GM19035 (cell line): ENCODE data around the gene KDM2A.
"Not testable (repeated sequence)": the region's sequence is repeated elsewhere in the genome, so short reads cannot be mapped to it uniquely, and the experiment has no call there.

Source experiments
- ATAC-seq: cut with Tn5 transposase; IDR thresholded peaks from one replicate; pipeline ENCODE4 v1.9.1; 2021; ENCODE audit not compliant: unreplicated experiment

KDM2A gene

DNA sequence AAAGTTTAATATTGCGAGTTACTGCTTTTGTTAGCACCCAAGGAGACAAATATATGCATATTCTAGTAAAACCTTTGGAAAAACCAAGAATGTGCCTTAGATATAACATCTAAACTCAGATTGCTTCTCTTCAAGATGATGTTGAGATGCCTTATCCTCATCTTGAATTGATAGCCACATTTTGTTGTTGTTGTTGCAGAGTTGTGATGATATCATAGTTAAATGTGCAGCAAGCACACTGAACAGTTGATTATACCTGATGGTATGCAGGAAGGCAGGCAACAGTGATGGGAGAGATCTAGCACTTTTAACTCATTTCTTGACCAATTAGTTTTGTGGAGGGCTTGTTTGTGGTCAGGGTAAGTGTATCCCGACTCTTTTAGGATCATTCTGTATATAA lies 48.0 kb downstream of the KDM2A start:
- no peak for ATAC-seq

DNA sequence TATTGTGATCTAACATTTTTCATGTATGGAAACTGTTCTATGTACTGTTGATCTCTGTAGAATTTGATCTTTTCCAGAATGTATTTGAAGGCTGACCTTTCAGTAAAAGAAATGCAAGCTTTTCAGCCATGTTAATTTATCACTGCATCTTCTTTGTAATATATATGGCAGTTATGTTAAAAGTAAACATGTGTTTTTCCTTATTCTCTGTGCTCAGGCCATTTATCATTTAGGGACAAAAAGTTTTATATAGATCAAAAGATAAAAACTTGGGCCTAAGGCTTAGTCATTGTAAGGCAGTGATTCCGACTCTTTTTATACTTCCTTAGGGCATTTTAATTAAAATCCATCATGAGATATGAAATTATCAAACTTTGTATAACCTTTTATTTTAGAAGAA lies 48.7 kb downstream of the KDM2A start:
- ATAC-seq = no peak

DNA sequence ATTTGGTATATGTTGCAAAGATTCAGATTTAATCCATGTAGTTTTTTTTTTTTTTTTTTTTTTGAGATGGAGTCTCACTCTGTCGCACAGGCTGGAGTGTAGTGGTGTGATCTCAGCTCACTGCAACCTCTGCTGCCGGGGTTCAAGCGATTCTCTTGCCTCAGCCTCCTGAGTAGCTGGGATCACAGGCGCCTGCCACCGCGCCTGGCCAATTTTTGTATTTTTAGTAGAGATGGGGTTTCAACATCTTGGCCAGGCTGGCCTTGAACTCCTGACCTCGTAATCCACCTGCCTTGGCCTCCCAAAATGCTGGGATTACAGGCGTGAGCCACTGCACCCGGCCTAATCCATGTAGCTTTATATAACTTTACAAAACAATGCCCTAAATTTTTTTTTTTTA lies 49.8 kb downstream of the KDM2A start:
- ATAC-seq = not testable (repeated sequence)

DNA sequence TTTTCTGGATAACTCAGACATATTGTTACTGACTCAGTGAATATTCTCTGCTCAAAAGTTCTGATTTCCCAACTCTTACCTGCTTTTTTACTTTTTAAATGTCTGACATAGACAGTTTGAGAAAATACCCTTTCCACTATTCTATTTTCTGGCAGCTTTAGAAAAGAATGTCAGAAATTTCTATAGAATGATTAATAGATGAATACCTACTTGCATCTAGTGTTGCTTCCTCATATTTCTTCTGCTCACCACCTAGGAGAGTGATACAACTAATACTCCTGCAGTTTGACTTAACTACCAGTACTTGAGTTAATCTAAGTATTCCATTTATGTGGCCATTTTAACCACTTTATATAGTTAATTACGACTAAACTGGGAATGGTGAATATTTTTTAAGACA lies 55.2 kb downstream of the KDM2A start:
- no peak for ATAC-seq

DNA sequence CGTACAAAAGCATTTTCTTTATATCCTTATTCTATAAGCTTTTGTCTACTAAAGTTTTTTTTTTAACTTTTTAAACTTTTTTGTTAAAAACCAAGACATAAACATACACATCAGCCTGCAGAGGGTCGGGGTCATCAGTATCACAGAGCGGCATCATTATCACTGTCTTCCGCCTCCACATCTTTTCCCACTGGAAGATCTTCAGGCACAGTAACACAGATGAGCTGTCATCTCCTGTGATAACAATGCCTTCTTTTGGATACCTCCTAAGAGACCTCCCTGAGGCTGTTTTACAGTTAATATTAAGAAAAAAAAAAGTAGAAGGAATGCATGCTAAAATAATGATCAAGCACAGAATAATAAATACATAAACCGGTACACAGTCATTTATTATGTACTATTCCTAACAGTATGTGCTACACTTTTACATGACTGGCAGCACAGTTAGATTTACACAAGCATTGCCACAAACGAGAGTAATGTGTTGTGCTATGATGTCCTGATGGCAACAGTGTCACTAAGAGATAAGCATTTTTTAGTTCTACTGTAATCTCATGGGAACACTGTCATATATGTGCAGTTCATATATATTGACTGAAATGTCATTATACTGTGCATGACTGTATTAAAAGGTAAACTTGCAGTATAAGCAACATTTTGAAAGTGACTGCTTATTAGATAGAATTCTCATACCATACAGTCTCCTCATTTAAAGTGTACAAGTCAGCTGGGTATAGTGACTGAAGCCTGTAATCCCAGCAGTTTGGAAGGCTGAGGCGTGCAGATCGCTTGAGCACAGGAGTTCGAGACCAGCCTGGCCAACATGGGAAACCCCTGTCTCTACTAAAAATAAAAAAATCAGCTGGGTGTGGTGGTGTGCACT lies 58.6 kb downstream of the KDM2A start:
- ATAC-seq = no peak

DNA sequence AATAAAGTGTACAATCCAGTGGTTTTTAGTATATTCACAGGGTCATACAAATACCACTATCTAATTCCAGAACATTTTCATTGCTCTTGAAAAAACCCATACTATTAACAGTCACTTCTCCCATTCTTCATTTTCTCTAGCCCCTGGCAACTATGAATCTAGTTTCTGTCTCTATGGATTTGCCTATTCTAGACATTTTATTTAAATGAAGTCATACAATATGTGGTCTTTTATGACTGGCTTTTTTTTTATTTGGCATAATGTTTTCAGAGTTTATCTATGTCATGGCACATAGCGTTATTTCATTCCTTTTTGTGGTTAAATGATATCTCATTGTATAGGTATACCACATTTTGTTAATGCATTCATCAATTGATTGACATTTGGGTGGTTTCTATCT lies 59.4 kb downstream of the KDM2A start:
- ATAC-seq = no peak

DNA sequence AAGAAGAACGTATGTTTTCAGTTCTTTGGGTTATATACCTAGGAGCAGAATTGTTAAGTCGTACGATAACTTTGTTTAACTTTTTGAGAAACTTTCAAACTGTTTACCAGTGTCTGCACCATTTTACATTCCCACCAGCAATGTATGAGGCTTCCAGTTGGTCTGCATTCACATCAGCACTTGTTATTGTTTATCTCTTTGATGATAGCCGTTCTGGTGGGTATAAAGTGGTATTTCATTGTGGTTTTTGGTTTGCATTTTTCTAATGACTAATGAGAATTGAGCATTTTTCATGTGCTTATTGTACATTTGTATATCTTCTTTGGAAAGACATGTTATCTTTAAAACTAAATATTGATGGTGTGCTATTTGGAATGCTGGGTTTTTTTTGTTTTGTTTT lies 59.8 kb downstream of the KDM2A start:
- ATAC-seq = no peak

DNA sequence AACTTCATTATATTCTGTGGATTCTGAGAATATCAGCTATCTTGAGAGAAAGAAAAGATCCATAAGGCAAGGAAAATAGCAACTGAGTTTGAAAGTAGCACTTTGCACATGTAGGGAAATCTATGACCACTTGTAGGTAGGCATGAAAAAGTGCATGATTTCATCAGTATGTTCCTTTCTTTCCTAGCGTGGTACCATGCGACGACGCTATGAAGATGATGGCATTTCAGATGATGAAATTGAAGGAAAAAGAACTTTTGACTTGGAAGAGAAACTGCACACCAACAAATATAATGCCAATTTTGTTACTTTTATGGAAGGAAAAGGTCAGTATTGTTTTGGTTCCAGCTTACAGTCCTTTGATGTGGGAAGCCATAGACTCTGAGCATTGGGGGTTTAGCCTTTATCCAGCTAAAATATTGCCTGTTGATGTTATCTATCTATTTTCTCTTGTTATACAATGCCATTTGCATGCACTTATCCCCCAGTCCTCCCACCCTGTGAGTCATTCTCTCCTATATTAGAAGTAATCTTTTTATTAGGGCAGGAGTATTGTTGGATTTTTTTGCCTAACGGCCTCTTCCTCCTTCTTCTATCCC lies 60.9 kb downstream of the KDM2A start:
- no peak for ATAC-seq

DNA sequence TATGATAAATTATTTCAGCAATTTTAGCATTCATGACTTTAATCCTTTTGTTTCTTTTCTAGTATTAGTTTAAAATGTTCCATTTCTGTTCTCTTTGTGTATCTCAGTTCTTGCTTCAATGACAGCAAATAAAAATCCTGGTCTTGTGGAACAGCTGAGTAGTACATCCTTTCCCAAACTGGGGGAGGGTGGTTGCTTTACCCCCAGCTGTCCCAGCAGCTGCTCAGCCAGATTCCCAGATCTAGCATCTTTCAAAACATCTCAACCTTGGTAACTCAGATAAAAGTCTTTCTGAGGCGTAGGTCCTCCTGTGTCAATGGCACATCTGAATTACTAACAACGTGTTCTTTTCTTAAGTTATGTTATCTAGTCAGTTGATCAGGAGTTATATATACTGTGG lies 75.0 kb downstream of the KDM2A start:
- no peak for ATAC-seq

DNA sequence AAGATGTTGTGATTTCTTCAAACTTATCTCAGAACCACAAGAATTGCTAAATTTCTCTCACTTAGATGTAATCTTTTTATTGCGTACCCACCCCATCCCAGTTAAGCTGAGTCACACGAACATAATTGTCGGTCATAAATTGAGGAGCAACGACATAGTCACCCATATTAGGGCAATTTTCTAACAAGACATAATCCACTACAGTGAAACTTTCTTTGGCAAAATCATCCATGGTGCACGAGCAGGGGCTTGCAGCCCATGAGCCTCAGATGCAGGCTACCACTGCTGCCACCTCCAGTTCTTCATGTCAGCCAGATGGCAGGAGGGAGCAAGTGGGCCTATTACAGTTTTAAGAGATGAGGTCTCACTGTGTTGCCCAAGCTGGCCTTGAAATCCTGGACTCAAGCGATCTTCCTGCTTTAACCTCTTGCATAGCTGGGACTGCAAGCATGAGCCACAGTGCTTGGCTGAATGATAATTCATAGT lies 77.0 kb downstream of the KDM2A start:
- no peak for ATAC-seq

DNA sequence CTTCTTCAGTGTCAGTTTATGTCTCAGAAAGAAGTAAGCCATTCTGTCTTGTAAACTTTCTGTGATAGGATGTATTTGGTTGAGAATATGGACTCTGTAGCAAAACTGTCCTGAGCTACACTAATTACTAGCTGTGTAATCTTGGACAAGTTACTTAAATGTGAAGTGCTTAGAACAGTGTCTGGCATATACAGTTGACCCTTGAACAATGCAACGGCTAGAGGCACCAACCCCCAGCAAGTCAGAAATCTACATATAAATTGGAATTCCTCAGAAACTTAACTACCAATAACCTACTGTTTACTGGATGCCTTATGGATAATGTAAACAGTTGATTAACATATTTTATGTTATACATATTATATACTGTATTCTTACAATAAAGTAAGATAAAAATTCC lies 78.5 kb downstream of the KDM2A start:
- no peak for ATAC-seq

DNA sequence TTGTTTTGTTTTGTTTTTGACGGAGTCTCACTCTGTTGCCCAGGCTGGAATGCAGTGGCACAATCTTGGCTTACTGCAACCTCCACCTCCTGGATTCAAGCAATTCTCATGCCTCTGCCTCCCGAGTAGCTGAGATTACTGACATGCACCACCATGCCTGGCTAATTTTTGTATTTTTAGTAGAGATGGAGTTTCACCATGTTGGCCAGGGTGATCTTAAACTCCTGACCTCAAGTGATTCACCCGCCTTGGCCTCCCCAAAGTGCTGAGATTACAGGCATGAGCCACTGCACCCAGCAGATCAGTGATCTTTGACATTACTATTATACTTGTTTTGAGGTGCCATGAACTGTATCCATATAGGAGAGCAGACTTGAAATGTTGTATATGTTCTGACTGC lies 79.7 kb downstream of the KDM2A start:
- ATAC-seq = not testable (repeated sequence)

DNA sequence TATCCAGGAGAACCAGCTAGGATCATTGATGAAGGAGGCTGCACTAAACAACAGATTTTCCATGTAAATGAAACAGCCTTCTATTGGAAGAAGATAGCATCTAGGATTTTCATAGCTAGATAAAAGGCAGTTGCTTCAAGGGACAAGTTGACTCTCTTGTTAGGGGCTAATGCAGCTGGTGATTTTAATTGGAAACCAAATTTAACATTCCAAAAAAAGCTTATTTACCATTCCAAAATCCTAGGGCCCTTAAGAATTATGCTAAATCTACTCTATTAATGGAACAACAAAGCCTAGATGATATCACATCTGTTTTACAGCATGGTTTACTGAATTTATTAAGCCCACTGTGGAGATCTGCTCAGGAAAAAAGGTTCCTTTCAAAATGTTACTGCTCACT lies 80.7 kb downstream of the KDM2A start:
- no peak for ATAC-seq

DNA sequence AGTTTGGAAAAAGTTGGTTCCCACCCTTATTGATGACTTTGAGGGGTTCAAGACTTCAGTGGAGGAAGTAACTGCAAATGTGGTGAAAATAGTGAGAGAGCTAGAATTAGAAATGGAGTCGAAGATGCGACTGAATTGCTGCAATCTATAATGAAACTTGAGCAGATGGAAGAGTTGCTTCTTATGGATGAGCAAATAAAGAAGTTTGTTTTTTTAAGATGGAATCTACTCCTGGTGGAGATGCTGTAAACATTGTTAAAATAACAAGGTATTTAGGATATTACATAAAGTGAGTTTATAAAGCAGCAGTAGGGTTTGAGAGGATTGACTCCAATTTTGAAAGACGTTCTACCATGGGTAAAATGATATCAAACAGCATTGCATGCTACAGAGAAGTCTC lies 83.0 kb downstream of the KDM2A start:
- ATAC-seq = no peak

DNA sequence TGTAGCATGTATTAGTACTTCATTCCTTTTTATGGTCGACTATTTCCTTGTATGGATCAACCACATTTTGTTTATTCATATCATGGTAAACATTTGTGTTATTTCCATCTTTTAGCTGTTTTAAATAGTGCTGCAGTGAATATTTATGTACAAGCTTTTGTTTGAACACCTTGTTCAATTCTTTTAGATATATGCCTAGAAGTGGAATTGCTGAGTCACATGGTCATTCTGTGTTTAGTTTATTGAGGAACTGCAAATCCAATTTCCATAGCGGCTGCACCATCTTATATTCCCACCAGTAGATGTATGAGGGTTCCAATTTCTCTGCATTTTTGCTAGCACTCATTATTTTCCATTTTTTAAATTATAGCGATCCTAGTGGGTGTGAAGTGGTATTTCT lies 85.8 kb downstream of the KDM2A start:
- ATAC-seq = no peak

DNA sequence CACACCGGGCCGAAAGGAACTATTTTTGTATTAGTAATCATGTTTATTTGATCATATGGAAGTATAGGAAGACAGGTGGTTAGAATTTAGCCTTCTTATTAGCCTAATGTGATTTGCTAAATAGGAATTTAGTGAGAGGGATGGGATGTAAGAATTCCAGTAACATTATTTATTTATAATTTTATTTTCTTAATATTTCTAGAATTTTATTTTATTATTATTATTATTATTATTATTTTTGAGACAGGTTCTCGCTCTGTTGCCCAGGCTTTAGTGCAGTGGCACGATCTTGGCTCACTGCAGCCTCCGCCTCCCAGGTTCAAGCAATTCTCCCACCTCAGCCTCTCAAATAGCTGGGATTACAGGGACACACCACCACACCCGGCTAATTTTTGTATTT lies 90.2 kb downstream of the KDM2A start:
- not testable (repeated sequence) for ATAC-seq

DNA sequence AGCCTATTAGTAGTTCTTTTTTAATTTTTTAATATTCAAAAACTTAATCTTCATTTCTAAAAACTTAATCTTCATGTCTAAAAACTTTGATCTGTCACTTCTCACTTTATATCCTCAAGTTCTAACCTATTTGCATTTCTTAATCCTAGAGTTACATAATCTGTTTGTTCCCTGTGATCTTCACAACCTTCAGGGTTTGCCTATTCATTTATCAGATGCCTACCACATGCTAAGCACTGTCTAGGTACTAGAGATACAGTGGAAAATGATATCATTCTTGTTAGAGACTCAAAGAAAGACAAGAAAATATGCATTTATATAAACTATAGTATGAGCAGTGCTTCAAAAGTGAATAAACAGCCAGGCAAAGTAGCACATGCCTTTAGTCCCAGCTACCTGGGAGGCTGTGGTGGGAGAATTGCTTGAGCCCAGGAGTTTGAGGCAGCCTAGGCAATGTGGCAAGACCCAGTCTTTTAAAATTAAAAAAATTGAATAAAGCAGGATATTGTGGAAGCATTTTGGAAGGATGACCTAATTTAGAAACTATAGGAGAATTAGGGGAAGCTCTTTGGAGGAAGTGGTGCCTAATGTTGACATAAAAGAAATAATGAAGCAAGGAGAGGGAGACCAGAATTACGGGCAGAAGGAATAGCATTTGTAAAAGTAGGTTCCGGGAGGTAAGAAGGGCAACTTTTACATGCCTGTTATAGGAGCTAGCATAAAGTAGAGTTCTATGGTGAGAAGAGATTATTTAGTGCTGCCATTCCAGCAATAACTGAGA lies 92.8 kb downstream of the KDM2A start:
- ATAC-seq = no peak

DNA sequence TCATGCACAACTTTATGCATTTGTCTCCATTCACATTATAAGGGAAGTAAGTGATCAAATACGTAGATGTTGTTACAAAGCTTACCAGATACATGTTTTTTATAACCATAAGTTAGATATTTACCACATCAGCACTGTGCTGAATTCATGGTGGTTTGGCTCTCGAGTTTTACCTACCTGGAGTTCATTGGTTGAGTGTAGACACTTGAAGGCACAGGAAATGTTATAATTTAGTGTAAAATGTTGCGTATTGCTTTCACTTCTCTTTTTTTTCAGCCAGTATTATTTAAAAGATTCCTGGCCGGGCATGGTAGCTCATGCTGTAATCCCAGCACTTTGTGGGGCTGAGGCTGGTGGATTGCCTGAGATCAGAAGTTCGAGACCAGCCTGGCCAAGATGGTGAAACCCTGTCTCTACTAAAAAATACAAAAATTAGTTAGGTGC lies 94.1 kb downstream of the KDM2A start:
- ATAC-seq = no peak

DNA sequence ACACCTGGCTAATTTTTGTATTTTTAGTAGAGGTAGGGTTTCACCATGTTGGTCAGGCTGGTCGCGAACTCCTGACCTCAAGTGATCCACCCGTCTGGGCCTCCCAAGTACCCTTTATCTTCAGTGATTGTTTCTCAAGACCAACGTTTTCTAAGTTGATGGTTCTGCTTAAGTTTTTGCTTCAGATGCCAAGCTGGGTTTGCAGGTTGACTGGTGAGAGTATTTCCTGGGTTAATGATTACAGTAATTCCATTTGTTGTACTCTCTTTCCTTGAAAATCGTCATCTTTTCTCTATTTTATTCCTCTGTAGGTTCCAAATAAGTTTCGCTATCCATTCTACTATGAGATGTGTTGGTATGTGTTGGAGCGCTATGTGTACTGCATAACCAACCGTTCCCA lies 108.7 kb downstream of the KDM2A start:
- ATAC-seq = no peak

DNA sequence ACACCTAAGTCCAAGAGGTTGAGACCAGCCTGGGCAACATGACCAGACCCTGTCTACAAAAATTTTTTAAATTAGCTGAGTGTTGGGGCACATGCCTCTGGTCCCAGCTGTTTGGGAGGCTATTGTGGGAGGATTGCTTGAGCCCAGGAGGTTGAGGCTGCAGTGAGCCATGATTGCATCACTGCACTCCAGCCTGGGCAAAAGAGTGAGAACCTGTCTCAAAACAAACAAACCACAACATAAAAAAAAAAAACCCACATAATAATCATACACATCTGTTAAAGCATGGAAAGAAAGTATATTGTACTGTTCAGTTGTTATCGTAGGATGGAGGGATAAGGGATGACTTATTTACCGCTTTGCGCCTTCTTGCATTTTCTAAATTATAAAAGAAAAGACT lies 111.3 kb downstream of the KDM2A start:
- ATAC-seq = no peak

DNA sequence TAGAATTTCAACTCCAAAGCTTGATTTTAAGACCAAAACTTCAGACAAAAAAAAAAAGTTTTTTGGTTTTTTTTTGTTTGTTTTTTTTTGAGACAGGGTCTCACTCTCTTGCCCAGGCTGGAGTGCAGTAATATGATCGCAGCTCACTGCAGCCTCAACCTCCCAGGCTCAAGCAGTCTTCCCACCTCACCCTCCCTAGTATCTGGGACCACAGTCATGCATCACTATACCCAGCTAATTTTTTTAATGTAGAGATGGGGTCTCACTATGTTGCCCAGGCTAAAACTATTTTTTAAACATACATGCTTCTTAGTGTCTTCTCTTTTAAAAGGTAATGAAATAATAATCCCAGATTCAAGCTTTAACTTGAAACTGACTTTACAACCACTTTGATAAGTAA lies 111.8 kb downstream of the KDM2A start:
- no peak for ATAC-seq
